ENCODE data around the gene SLC16A2.
"Not testable (repeated sequence)": the region's sequence is repeated elsewhere in the genome, so short reads cannot be mapped to it uniquely, and the experiment has no call there.

The SLC16A2 gene

DNA sequence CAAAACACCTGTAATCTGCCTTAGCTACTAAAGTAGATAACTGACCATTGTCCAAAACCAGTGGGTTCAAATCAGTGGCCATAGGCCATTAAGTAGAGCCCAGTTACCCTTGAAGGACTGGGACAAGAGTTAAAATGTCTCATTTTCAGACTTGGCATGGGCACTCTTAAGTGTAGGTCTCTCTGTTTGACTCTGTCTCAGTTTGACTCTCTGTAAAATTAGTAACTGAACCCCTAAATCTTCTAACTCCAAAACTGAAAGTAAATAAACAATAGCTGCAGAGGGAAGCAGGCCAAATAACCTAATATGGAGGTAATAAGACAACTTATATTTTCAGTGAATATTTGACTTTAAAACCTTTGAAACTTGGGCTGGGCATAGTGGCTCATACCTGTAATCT, 89.1 kb downstream of the SLC16A2 start:
- DNase-seq, result no peak

DNA sequence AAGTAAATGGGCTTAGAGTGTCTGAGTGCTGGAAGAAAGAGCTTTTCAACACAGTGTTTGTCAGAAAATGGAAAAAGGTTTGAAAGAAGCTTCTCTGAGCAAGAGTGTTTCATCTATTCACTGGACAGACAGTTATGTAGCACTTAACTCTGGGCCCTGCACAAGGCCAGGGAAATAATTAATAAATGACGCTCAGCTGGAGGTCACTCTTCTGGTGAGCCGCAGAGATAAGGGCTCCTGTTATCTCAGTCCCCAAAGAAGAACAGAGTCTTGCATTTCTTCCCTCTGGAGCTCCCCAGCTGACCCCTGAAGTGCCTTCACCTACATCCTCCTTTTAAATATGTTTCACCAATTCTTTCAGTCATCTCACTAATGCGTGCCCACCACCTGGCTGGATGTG, 90.4 kb downstream of the SLC16A2 start:
- no peak for DNase-seq

DNA sequence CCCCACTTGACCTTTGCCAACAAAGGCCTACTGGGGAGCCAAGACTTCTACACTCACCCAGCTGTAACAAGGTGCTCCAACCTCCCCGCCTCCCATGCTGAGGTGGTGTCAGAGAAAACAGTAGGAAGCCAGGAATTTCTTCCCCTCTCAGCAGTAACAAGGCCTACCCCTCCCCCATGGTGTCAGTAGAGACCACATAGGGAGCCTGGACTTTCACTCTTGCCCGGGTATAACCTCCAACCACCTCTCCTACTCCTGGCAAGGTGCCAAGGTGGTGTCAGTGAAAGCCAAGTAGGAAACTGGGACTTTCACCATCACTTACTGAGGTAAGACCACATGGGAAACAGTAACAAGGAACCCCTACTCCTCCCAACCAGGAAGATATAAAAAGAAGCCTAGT, 93.1 kb downstream of the SLC16A2 start:
- no peak for DNase-seq

DNA sequence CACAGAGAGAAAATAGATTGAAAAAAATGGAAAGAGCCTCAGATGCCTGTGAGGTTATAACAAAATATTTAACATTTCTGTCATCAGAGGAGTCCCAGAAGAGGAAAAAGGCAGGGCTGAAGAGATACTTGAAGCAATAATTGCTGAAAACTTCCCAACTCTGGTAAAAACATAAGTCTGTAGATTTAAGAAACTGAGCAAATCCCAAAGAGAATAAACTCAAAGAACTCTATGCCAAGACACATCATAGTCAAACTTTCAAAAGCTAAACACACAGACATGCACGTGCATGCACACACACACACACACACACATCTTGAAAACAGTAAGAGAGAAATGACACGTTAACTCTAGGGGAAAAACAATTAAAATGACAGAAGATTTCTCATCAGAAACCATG, 94.1 kb downstream of the SLC16A2 start:
- no peak for DNase-seq

DNA sequence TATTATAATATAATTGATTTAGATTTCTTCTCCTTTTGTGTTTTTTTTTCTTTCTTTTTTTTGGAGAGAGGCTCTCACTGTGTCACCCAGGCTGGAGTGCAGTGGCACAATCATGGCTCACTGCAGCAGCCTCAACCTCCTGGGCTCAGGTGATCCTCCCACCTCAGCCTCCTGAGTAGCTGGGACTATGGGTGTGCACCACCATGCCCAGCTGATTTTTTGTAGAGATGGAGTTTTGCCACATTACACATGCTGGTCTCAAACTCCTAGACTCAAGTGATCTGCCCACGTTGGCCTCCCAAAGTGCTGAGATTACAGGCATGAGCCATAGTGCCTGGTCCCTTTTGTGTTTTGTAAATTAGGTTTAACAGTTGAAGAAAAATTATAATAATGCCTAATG, 94.7 kb downstream of the SLC16A2 start:
- DNase-seq, result not testable (repeated sequence)

DNA sequence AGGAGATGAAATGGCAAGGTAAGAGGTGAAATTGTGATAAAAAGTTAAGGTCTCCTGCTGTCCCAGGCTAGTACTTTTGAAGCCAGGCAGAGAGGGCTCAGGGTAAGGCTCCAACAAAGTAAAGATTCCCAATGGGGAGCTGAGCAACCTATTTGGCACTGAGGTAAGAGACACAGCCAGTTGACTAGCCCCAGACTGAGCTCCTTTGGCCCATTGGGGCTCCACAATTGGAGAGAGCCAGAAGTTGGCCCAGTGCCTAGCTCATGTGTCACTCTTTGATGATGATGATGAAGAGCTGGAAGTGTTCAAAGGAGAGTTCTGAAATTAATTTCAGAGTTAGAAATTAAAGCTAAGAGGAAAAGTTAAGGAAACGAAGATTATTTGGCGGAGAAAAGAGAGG, 98.6 kb downstream of the SLC16A2 start:
- DNase-seq, result no peak

DNA sequence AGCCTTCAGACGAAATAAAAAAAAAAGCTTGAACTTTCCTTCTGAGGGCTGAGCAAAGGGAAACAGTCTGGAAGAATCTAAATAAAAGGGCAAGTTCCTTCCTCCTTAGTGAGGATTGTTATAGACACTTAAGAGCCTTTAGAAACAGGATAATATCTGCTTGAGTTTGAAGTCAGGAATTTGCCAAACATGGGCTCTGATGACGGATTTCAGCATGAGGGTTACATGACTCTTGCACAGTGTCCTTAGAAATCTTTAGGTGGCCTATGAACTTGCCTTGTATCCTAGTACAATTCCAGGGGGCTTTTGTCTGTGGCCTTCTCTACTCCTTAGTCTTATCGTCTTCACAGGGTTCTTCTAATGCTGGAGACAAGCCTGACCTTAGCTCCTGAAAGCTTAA, 99.0 kb downstream of the SLC16A2 start:
- no peak for DNase-seq

DNA sequence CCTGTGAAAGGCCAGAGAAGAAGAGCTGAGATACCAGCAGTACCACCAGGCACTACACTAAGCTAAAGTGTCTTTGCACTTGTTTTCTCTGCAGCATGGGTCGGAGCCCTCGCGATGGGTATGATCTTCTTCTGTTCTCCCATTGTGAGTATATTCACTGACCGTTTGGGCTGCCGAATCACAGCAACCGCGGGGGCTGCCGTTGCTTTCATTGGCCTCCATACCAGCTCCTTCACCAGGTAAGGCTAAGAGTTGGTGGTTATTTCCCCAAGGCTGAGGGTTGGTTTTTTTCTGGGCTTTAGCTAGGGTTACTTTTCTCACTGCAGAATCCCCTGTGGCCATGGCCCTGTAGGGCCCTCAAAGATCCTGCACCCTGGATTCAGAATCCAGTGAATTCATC, 99.6 kb downstream of the SLC16A2 start:
- no peak for DNase-seq

DNA sequence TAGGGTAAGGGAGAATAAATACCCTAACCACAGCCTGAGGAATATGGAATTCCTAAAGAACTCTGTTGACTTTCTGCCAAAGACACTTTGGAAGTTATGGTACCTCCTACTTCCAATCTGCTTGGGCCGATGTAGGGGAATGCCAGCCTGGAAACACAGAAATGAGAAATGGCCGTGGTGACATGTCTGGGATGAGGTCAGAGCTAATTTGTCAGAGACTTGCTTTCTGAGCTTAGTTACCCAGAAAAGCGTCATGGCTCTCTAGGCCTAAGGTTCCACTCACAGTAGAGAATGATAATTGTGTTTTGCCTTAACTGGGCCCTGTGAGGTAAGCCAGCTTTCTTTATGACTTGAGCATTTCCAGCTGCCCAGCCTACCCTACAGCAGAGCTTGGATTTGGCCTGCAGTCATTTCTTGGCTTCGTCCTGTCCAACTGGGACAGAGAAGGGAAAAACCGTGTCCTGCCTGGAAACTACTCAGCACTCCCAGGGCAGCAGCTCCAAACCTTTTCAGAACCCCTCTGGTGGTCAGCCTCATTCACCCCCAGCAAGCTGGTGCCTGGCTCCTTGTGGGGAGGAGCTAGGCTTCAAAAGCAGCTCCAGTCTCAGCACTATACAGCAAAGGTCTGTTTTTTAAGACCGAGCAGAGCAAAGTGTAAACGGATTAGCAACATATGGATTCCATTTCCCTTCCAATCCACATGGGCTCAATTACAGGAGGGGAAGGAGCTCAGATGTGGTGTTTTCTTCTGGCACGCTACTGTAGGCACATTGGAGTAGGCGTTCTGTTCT, 100.9 kb downstream of the SLC16A2 start:
- DNase-seq, result no peak

DNA sequence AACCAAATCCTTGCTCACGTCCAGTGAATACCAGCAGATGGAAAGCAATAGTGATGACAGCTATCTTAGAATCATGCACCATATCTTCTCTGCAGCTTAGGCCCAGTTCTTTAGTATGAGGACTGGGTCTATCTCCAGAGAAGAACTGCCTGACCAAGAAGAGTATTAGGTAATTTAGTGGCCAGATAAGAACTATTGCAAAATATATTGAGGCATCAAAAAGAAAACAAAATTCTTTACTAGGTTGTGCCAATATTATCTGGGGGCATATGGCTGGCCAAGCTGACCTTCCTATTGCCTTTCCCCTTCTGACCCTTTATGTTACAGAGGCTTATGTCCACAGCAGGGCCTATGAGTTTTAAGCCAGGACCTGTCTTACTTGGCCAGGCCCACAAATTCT, 101.9 kb downstream of the SLC16A2 start:
- no peak for DNase-seq

DNA sequence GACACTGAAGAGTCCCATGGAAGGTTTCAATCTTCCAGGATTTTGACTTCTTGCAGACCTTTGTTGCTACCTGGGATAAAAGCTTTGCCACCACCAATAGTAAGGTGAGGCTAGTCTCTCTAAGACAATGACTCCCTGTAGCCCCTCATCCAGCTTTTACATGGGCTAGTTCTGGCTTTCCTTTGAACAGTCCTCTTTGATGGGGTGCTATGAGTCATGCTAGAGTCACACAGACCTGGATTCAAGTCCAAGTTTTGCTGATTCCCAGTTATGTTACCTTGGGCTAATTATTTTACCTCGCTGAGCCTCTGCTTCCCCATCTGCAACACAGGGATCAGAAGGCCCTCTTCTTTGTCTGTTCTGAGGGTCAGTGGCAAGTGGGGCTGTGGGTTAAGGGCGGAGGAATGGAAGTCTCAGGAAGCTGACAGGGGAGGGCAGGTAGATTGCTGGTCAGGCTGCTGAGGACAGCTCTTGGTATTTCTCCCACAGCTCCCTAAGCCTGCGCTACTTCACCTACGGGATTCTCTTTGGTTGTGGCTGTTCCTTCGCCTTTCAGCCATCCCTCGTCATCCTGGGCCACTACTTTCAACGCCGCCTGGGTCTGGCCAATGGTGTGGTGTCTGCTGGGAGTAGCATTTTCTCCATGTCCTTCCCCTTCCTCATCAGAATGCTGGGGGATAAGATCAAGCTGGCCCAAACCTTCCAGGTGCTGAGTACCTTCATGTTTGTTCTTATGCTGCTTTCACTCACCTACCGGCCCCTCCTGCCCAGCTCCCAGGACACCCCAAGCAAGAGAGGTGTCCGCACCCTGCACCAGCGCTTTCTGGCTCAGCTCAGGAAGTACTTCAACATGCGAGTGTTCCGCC, 102.8 kb downstream of the SLC16A2 start:
- DNase-seq, result no peak

DNA sequence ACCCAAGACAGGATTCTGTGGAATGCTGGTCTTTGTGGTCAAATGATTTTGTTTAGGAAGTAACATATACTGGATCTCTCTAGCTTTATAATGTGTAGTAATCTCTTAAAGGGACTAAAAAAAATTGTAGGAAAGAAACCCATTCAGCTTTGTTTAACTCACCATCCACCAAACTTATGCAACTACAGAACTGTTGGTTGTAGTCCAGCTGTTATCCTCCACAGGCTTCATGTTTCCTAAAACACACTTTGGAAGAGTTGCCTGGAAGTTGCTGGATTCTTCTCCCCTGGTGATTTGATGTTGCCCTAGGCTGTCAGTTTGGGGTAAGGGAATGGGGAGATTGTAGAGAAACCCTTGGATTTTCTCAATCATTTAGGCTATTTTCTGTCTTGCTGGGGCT, 103.8 kb downstream of the SLC16A2 start:
- no peak for DNase-seq

DNA sequence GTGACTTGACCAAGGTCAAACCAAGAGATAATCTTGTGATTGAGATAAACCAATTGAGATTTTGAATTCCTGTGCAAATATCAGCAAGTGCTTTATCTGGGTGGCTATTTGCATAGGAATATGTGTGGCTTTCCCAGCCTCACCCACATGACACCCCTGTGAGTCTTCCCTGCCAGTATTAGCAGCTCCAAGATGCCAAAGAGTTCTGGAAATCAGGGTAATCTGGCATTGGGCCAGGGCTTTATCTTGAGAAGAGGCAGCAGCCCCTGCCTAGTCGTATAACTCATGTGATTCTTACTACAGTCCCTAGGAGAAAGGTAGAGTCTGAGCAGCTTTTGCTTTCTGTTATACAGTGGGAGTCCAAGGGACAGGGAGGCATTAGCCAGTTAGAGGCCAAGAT, 105.5 kb downstream of the SLC16A2 start:
- no peak for DNase-seq

DNA sequence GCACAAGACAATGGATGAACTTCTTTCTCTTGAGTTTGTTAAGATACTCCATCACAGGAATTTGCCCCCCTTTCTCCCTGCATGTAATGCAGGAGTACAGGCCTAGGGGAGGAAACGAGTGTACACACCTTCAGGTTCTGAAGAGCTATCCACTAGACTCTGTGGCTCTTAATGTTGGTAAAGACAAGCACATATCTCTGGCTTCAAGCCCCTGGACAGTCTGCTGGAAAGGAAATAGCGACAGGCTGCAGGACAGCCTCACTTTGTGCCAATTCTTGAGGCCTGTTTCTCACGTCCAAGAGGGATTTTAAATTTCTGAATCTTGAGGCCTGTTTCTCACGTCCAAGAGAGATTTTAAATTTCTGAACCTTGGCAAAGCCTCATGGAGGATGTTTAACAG, 106.1 kb downstream of the SLC16A2 start:
- DNase-seq, result no peak

DNA sequence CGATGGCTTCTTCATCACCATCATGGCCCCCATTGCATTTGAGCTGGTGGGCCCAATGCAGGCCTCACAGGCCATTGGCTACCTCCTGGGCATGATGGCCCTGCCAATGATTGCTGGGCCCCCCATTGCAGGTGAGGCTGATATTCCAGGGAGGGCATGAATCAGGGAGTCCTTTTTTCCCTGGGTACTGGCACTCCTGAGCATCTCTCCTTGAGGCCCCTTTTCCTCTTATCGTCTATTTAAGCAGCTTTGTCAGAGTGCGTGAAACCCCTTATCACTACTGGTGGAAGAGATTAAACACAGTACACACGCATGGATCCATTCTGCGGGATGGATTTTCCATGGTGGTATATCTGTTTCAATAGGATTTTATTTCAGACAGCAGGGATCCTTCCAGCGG, 108.0 kb downstream of the SLC16A2 start:
- no peak for DNase-seq

DNA sequence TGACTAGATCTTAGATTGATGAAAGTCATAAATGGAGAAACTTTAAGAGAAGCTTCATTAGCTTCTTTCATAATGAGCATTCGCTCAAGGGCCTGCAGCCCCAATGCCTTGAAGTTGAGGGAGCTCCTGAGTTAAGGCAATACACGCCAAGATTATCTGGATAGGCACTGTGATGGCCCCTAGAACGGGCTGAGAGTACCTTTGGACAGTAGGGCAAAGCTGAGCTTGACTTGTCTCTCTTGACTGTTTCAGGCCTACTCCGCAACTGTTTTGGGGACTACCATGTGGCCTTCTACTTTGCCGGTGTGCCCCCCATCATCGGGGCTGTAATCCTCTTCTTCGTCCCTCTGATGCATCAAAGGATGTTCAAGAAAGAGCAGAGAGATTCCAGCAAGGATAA, 109.8 kb downstream of the SLC16A2 start:
- DNase-seq, result no peak

DNA sequence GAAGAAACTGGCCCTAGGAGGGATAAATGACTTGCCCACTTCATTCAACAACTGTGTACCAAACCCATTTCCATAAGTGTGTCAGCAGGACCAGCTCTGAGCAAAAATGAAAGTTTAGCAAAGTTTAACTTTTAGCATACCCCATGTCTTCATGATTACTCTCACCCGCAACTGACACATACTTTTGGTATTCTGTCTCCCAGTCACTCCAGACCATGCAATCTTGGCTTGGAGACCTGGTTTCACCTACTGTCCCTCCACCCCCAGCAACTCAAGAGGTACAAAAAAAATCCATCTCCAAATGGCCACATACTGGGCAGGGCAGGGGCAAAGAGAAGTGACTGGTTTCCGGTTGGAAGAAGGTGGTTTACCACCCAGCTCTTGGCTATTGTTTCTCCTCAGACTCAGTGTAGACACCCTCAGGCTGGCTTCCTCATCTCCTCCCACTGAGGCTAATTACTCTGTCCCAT, 113.3 kb downstream of the SLC16A2 start:
- no peak for DNase-seq

DNA sequence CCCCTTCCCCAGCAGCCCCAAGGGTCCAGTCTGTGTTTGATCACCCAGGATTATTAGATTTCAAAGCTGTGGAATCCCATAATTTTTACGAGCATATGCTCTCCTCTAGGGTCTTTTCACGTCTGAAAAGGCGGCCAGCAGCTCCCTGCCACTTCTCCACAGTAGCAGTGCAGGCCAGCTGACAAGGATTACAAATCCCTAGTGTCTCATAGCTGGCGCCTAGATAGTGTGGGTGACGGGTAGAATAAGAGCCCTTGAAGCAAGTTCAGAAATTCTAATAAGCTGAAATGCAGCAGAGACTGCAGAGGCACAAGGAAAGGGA, 113.8 kb downstream of the SLC16A2 start:
- no peak for DNase-seq

DNA sequence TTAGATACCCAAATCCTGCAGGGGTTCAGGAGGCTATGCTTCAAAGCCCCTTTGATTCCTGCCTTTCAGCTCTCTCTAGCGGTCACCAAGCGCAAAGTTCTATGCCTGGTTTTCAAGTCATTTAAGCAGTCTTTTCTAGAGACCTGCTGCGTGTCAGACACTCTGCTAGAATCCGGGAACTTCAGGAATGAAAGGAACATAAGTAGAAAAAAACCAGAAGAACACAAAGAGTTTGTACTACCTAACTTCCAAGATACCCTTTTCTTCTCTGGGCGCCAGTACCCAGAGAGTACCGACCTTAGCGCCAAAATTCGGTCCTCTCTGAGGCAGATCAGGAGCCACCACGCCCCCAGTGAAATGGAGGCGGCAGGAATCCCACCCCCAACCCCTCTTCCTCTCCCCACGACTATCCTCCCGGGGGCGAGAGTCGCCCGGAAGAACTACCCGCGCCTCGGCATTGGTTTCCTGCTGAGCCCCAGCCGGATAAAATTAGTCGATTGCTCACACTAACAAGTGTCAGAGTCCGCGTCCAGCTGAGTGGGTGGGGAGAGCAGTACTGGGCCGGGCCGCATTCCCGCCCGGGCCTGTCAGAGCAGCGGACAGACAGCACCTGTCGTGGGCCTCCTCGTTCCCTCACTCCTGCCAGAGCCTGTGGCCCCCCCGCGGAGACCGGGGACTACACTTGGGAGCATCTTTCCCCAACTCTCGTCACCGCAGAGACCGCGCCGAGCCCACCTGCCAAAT, 114.3 kb downstream of the SLC16A2 start:
- DNase-seq, result peak; percentile 29

DNA sequence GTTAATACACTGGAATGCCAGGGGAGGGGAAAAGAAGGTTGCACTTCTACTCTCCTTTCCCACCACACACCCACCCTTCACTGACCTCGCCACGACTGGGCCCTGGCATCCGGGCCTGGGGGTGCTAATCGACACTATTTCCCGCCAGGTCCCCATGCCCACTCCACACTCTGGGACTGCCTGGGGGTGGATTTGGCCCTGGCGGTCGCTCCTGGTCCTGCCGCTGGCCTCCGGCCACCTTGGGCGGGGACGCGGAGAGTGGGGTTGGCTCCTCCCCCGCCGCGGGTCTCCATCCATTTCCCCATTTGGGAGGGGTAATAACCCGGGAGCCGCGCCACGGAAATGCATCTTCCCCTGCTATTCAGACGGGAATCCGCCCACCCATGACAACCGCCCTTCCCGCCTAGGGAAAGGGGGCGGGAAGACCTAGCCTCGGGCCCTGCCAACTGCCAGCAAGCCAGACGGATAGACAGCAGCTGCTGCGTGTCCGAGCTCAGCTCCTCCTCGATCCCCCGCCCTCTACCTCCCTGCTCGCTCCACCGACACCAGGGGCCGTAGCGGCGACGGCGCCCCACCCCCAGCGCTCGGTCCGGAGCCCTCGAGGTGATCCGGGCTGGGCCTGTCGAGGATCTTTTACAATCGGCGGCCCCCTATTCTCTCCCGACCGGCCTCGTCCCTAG, 115.0 kb downstream of the SLC16A2 start:
- peak; percentile 77 for DNase-seq

DNA sequence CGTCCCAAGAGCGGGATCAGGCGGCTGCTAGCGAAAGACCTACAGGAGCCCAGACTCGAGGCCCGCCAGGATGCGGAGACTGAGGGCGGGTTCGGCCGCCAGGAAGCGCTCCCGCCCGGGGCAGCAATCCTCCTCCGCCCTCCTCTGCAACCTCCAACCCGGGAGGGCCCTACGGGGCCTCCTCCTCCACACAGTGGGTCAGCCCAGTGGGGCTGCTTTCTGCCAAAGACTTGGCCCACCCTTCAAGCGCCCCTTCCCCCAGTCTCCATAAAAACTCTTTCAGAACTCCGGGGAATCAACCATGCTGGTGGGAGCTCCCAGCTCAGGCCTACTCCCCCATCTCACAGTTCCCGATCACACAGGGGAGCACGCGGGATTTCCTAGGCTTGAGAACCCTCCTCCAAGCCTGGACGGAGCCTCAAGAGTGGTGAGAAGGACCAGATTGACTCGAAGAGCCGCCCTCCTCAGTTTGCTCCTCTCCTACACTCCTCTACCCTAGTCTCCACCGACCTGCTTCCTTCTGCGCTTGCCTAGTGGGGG, 115.6 kb downstream of the SLC16A2 start:
- peak; percentile 40 for DNase-seq

DNA sequence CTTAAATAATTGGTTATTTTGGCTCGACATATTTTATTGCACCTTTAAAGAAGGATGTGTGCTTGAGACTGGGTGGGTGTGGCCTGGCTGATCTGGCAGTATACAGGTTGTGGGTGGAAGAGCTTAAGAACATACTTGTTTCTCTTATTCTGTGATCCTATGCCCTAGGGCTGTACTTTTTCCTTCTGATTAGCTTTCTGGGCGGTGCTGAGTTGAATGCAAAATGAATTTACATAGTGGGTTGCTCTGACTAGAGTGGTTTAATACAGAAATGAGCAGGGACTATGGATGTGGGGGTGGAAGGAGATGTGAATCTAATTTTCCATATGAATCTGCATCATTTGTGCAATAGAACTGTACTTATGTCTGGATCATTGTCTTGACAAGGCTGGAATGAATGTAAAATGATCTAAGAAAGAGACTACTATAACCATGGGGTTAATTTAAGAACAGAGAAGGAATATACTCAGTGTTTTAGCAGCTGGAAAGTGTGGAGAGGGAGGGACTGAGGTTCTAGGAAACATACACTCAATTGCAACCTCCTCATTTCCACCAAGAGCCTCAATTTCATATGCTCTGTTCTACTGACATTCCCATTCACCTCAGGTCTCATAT, 119.4 kb downstream of the SLC16A2 start:
- DNase-seq, result no peak
